ENCODE results near the gene HEATR5A.

- TF ChIP-seq POLR2A (IDR thresholded peaks at IDR 0.05) = no peak
- TF ChIP-seq CTCF (IDR thresholded peaks at IDR 0.05) = no peak
These were observed 6.3 kb upstream of the HEATR5A start for GRCh38 chr14:31426663-31427062.

All from right lobe of liver (tissue), 4 donors.